SK-N-SH (cell line): ENCODE results near the gene CNNM3. TPM values are rescaled to one million over a fixed set of nuclear protein-coding genes. Genes with fewer than 3 reads are reported as not detected.

Source experiments
- CTCF ChIA-PET: fragments of 300-600, 350-600 bp; formaldehyde crosslinking; extraction: SDS; loops from one replicate; lab custom pipeline; 2021; lab: Yijun Ruan, JAX
- POLR2A ChIA-PET: fragments of 350-600 bp; sonication (Branson Sonifier 250); formaldehyde crosslinking; extraction: SDS; loops from one replicate; lab custom pipeline; 2020; ENCODE audit warnings: antibody characterized with exemption, inconsistent platforms; lab: Yijun Ruan, JAX
- DNase-seq: peaks from one replicate; pipeline ENCODE4 v3.0.0; 2012
- H2AFZ ChIP-seq: fragments of 200-600 bp; sonication (generic); 2 replicates; pipeline ENCODE4 v1.8.1; 2016; ENCODE audit warnings: antibody characterized with exemption, mild to moderate bottlenecking, low read depth
- H3F3A ChIP-seq: fragments of 200-600 bp; sonication (generic); replicated peaks from 2 replicates; pipeline ENCODE3; 2016; ENCODE audit warnings: antibody characterized with exemption, mild to moderate bottlenecking; ENCODE audit not compliant: insufficient read depth
- H3K27ac ChIP-seq, 2 experiments: fragments of 200-500 bp in 1 of 2; fragments of 200-600 bp in 1 of 2; sonication (Bioruptor generic) in 1 of 2; sonication (generic), shearing (Covaris generic) in 1 of 2; 2 replicates each; pipeline versions ENCODE4 v1.5.1 to v1.6.1; 2014 to 2016; ENCODE audit warnings: low read depth in 2 of 2, inconsistent platforms in 1 of 2, low read length in 1 of 2, mild to moderate bottlenecking in 1 of 2, mixed read lengths in 1 of 2
- H3K27me3 ChIP-seq: fragments of 200-600 bp; sonication (generic), shearing (Covaris generic); 2 replicates; pipeline ENCODE4 v1.6.1; 2016; ENCODE audit warnings: mixed run types; ENCODE audit not compliant: insufficient read depth
- H3K36me3 ChIP-seq, 2 experiments: fragments of 200-500 bp in 1 of 2; fragments of 200-600 bp in 1 of 2; sonication (Bioruptor generic) in 1 of 2; sonication (generic) in 1 of 2; replicated peaks in 1 of 2; 2 replicates each; pipeline versions ENCODE3 to v1.5.1; 2014 to 2016; ENCODE audit warnings: low read length in 1 of 2, mild to moderate bottlenecking in 1 of 2; ENCODE audit not compliant: insufficient read depth in 2 of 2, control insufficient read depth in 1 of 2
- H3K4me1 ChIP-seq, 2 experiments: fragments of 200-500 bp in 1 of 2; fragments of 200-600 bp in 1 of 2; sonication (Bioruptor generic) in 1 of 2; sonication (generic), shearing (Covaris generic) in 1 of 2; 2 replicates each; pipeline versions ENCODE4 v1.5.1 to v1.6.1; 2014 to 2016; ENCODE audit warnings: low read depth in 1 of 2, low read length in 1 of 2, mixed run types in 1 of 2; ENCODE audit not compliant: insufficient read depth in 2 of 2, control insufficient read depth in 1 of 2
- H3K4me2 ChIP-seq: fragments of 200-600 bp; sonication (generic), shearing (Covaris generic); 2 replicates; pipeline ENCODE4 v1.6.1; 2017; ENCODE audit warnings: mixed run types
- H3K4me3 ChIP-seq, 2 experiments: fragments of 200-500 bp in 1 of 2; fragments of 200-600 bp in 1 of 2; sonication (Bioruptor generic) in 1 of 2; sonication (generic), shearing (Covaris generic) in 1 of 2; 2 replicates each; pipeline versions ENCODE4 v1.5.1 to v1.8.1; 2014 to 2016; ENCODE audit warnings: low read depth in 2 of 2, inconsistent platforms in 1 of 2, low read length in 1 of 2, mild to moderate bottlenecking in 1 of 2, mixed read lengths in 1 of 2, moderate library complexity in 1 of 2
- H3K79me2 ChIP-seq: fragments of 200-600 bp; sonication (generic); 2 replicates; pipeline ENCODE4 v1.8.1; 2017; ENCODE audit warnings: mild to moderate bottlenecking; ENCODE audit not compliant: insufficient read depth
- H3K9ac ChIP-seq: fragments of 200-600 bp; sonication (generic); 2 replicates; pipeline ENCODE4 v1.6.1; 2017; ENCODE audit warnings: mixed run types
- H3K9me2 ChIP-seq: fragments of 200-600 bp; sonication (generic); 2 replicates; pipeline ENCODE4 v1.6.1; 2017; ENCODE audit warnings: mixed run types
- H3K9me3 ChIP-seq: fragments of 200-600 bp; sonication (generic); 2 replicates; pipeline ENCODE4 v1.6.1; 2017; ENCODE audit warnings: mixed run types, mild to moderate bottlenecking, moderate library complexity
- H4K20me1 ChIP-seq: fragments of 200-600 bp; sonication (generic); 2 replicates; pipeline ENCODE4 v1.6.1; 2017; ENCODE audit warnings: mild to moderate bottlenecking, mixed run types; ENCODE audit not compliant: insufficient read depth
- CHD2 ChIP-seq: fragments of 150-350 bp; IDR thresholded peaks from 2 replicates; pipeline ENCODE4 v1.6.1; 2018; ENCODE audit warnings: low read length; ENCODE audit not compliant: partially characterized antibody
- JUND ChIP-seq: IDR thresholded peaks from 2 replicates; pipeline ENCODE4 v1.4.0; 2012
- MEF2A ChIP-seq: IDR thresholded peaks from 2 replicates; pipeline ENCODE4 v1.4.0; 2012; ENCODE audit warnings: low read depth, borderline replicate concordance
- NRF1 ChIP-seq: IDR thresholded peaks from 2 replicates; pipeline ENCODE4 v1.6.1; 2012; ENCODE audit warnings: low read depth, mild to moderate bottlenecking, low read length
- POLR2AphosphoS5 ChIP-seq: IDR thresholded peaks from 2 replicates; pipeline ENCODE4 v1.6.1; 2012; ENCODE audit warnings: low read depth, low read length
- RCOR1 ChIP-seq: fragments of 150-350 bp; IDR thresholded peaks from 2 replicates; pipeline ENCODE4 v1.6.1; 2017; ENCODE audit warnings: antibody characterized with exemption, low read length
- SIN3A ChIP-seq: IDR thresholded peaks from 2 replicates; pipeline ENCODE4 v1.6.1; 2012; ENCODE audit warnings: low read depth, mild to moderate bottlenecking, low read length, moderate library complexity, borderline replicate concordance
- TEAD4 ChIP-seq: IDR thresholded peaks from 2 replicates; pipeline ENCODE4 v1.4.0; 2012; ENCODE audit warnings: mild to moderate bottlenecking, borderline replicate concordance; ENCODE audit not compliant: insufficient read depth
- WGBS: methylation state at CpG from one replicate; pipeline ENCODE4 v1.1.6; 2017; ENCODE audit warnings: low lambda C conversion rate; 5-methylcytosine and 5-hydroxymethylcytosine counted together
- polyA plus RNA-seq, 3 experiments: library from polyadenylated mRNA; depleted of rRNA; stranded (reverse); fragments of >200 nt; gene quantifications; 2 replicates each; pipeline ENCODE4 v1.2.3, GENCODE V29; 2012
- TF ChIP-seq, protein P1 (sequence below): fragments of 150-350 bp; IDR thresholded peaks from 2 replicates; pipeline ENCODE4 v1.6.1; 2017; ENCODE audit warnings: antibody characterized with exemption, low read length, low read depth, borderline replicate concordance
- TF ChIP-seq, protein P2 (sequence below): fragments of 200-600 bp; sonication (generic); IDR thresholded peaks from 2 replicates; pipeline ENCODE4 v1.6.1; 2017; ENCODE audit warnings: antibody characterized with exemption, mild to moderate bottlenecking, moderate library complexity
- TF ChIP-seq, protein P3 (sequence below): IDR thresholded peaks from 2 replicates; pipeline ENCODE4 v1.4.0; 2012; ENCODE audit warnings: low read depth, borderline replicate concordance
- TF ChIP-seq, protein P4 (sequence below): IDR thresholded peaks from 2 replicates; pipeline ENCODE4 v1.6.1; 2012; ENCODE audit warnings: mild to moderate bottlenecking, low read depth, low read length, moderate library complexity

Gene CNNM3
- polyA plus RNA-seq, 1 of the 3 experiments (the other 2 are of a cell fraction), result 14.7 TPM

DNA sequence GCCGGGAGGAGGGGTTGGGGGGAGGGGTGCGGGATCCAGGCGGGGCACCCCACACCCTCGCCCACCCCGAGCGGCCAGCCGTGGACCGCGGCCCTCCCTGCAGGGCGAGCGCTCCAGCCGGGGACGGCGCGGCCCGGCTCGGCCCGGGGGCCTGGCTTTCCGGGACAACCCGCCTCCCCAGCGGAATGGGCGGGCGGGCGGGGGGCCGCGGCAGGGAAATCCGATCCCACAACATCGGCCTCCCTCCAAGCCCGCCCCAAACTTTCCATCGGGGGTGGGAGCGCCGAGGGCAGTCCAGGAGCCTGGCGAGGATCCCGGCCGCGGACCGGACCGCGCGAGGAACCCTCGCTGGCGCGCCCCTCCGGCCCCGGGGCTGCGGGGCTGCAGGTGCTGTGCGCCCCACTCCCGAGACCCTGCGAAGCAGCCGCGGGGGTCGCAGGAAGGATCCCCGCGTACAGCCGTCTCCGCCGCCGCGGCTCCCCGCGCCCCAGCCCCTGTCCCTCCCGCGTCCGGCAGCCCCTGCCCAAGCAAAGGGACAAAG is 53.3 kb downstream of the CNNM3 start:
- DNase-seq, result peak; percentile 85
- Histone ChIP-seq H3K79me2 (peaks cover 38% of the 10 kb centered on the region), H4K20me1 (peaks cover 30% of the 10 kb centered on the region; the same call in 1 of the 2 replicates), H3K4me2 (peak overlapping the region; percentile 96), H2AFZ (0 out of 2 replicates have a peak overlapping the region, but pooled peaks have one; percentile 16), H3K9me2 (no peaks in the 10 kb centered on the region), H3K27ac (peak overlapping the region; percentile 83 to 92), H3K4me3 (peak overlapping the region; percentile 94 to 95), H3K9me3 (no peaks in the 10 kb centered on the region), H3K27me3 (no peaks in the 10 kb centered on the region), H3K4me1 (peaks cover 9 to 35% of the 10 kb centered on the region in 2 experiments; a peak in 2 of 4 replicates), H3F3A (no peaks in the 10 kb centered on the region), H3K36me3 (peaks cover 4 to 30% of the 10 kb centered on the region in 2 experiments), H3K9ac (peak overlapping the region; percentile 99)
- CTCF ChIA-PET, result interaction anchor here (1.2 to 6.8 kb wide), 13 partner anchors 9 to 299 kb away, joined by 3 to 93 read pairs (median 5); partner anchors contain the start of gene ANKRD39
- WGBS, result no CpG with 5 or more reads among the region's 64 CpGs
- TF ChIP-seq, protein P1, sequence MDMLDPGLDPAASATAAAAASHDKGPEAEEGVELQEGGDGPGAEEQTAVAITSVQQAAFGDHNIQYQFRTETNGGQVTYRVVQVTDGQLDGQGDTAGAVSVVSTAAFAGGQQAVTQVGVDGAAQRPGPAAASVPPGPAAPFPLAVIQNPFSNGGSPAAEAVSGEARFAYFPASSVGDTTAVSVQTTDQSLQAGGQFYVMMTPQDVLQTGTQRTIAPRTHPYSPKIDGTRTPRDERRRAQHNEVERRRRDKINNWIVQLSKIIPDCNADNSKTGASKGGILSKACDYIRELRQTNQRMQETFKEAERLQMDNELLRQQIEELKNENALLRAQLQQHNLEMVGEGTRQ, result no peak
- TF ChIP-seq TEAD4, result no peak
- no peak for TF ChIP-seq CHD2
- TF ChIP-seq SIN3A, result 0 out of 2 replicates have a peak, but pooled peaks have one; percentile 6
- POLR2A ChIA-PET, result interaction anchor here (0.9 to 2.0 kb wide), 3 partner anchors 12 to 54 kb away, joined by 3 to 27 read pairs (median 3); partner anchors contain the start of genes ANKRD39 and CNNM3

DNA sequence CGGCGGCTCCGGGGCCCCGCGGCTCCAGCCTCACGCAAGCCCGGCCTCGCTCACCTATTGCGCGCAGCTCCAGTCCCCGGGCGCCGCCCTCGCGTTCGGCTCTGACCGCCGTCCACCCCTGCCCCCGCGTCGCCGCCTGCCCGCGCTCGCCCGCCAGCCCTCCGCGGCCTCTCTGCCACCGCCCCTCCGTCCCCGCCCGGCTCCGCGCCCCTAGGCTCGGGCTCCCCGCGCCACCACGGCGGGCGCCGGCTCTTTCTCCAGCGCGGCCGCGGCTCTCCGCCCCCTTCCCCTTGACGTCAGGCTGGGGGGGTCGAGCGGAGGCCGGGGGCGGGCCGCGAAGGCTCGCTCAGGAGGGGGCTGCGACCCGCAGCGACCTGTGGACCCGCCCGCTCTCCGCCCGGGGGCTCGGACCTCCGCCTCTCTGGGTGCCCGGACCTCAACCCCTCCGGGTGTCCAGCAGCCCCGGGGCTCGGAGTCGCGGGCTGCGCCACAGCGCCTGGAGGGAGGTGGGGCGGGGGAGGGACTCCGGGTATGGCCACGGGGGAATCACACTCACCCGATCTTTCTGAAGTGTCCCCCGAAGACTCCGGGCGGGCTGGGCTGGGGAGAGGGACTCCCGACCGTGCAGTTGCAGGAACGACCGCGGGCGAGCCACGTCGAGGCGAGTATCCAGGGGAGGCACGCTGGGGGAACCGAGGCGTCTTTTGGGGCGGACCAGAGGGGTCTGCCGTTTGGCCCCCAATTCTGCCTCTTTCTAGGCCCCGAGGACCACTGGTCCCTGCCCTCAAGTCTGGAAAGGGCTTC is 54.0 kb downstream of the CNNM3 start, which contains the start of gene SEMA4C:
Gene SEMA4C (minus strand): TSS at position 259 of the 804 bp plus-strand sequence. CDS start 2,194 bp downstream, outside the sequence.
- H3K79me2 ChIP-seq, result peaks cover 38% of the 10 kb centered on the region
- peaks cover 0 to 23% of the 10 kb centered on the region in 2 experiments for H3K36me3 ChIP-seq
- peak within 1 kb of the TSS; percentile 94 to 95 for H3K4me3 ChIP-seq
- H3K27ac ChIP-seq, result peak within 1 kb of the TSS; percentile 83 to 92
- no peaks in the 10 kb centered on the region for H3K9me2 ChIP-seq
- peaks cover 9 to 42% of the 10 kb centered on the region in 2 experiments; a peak in 2 of 4 replicates for H3K4me1 ChIP-seq
- H3F3A ChIP-seq, result no peaks in the 10 kb centered on the region
- WGBS, result 3% methylated on average over 19 of the region's 93 CpGs
- CTCF ChIA-PET, result interaction anchor here (1.2 to 6.8 kb wide), 10 partner anchors 8 to 242 kb away, joined by 3 to 93 read pairs (median 9); partner anchors contain the start of genes ANKRD36 and ANKRD39
- DNase-seq, result peak; percentile 86
- POLR2A ChIA-PET, result no interaction called here
- peak within 1 kb of the TSS; percentile 96 for H3K4me2 ChIP-seq
- H3K9me3 ChIP-seq, result no peaks in the 10 kb centered on the region
- H4K20me1 ChIP-seq, result peaks cover 24% of the 10 kb centered on the region; the same call in 1 of the 2 replicates
- H3K27me3 ChIP-seq, result no peaks in the 10 kb centered on the region
- 0 out of 2 replicates have a peak within 1 kb of the TSS, but pooled peaks have one; percentile 16 for H2AFZ ChIP-seq
- H3K9ac ChIP-seq, result peak within 1 kb of the TSS; percentile 99
- no peak for TF ChIP-seq RCOR1
- TF ChIP-seq, protein P2, sequence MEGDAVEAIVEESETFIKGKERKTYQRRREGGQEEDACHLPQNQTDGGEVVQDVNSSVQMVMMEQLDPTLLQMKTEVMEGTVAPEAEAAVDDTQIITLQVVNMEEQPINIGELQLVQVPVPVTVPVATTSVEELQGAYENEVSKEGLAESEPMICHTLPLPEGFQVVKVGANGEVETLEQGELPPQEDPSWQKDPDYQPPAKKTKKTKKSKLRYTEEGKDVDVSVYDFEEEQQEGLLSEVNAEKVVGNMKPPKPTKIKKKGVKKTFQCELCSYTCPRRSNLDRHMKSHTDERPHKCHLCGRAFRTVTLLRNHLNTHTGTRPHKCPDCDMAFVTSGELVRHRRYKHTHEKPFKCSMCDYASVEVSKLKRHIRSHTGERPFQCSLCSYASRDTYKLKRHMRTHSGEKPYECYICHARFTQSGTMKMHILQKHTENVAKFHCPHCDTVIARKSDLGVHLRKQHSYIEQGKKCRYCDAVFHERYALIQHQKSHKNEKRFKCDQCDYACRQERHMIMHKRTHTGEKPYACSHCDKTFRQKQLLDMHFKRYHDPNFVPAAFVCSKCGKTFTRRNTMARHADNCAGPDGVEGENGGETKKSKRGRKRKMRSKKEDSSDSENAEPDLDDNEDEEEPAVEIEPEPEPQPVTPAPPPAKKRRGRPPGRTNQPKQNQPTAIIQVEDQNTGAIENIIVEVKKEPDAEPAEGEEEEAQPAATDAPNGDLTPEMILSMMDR, result no peak
- no peak for TF ChIP-seq JUND
- TF ChIP-seq, protein P3, sequence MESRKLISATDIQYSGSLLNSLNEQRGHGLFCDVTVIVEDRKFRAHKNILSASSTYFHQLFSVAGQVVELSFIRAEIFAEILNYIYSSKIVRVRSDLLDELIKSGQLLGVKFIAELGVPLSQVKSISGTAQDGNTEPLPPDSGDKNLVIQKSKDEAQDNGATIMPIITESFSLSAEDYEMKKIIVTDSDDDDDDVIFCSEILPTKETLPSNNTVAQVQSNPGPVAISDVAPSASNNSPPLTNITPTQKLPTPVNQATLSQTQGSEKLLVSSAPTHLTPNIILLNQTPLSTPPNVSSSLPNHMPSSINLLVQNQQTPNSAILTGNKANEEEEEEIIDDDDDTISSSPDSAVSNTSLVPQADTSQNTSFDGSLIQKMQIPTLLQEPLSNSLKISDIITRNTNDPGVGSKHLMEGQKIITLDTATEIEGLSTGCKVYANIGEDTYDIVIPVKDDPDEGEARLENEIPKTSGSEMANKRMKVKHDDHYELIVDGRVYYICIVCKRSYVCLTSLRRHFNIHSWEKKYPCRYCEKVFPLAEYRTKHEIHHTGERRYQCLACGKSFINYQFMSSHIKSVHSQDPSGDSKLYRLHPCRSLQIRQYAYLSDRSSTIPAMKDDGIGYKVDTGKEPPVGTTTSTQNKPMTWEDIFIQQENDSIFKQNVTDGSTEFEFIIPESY, result no peak
- TF ChIP-seq NRF1, result no peak
- TF ChIP-seq, protein P1, result no peak
- no peak for TF ChIP-seq MEF2A
- no peak for TF ChIP-seq POLR2AphosphoS5
- TF ChIP-seq, protein P4, sequence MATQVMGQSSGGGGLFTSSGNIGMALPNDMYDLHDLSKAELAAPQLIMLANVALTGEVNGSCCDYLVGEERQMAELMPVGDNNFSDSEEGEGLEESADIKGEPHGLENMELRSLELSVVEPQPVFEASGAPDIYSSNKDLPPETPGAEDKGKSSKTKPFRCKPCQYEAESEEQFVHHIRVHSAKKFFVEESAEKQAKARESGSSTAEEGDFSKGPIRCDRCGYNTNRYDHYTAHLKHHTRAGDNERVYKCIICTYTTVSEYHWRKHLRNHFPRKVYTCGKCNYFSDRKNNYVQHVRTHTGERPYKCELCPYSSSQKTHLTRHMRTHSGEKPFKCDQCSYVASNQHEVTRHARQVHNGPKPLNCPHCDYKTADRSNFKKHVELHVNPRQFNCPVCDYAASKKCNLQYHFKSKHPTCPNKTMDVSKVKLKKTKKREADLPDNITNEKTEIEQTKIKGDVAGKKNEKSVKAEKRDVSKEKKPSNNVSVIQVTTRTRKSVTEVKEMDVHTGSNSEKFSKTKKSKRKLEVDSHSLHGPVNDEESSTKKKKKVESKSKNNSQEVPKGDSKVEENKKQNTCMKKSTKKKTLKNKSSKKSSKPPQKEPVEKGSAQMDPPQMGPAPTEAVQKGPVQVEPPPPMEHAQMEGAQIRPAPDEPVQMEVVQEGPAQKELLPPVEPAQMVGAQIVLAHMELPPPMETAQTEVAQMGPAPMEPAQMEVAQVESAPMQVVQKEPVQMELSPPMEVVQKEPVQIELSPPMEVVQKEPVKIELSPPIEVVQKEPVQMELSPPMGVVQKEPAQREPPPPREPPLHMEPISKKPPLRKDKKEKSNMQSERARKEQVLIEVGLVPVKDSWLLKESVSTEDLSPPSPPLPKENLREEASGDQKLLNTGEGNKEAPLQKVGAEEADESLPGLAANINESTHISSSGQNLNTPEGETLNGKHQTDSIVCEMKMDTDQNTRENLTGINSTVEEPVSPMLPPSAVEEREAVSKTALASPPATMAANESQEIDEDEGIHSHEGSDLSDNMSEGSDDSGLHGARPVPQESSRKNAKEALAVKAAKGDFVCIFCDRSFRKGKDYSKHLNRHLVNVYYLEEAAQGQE, result no peak
- TF ChIP-seq, all 33 proteins: peak for 0
